Activated T-cell treated with anti-CD3 and anti-CD28 coated beads, Interleukin-2, amount 50 U/mL, for 1 hour (primary cell): Measurements from ENCODE around the gene CPEB1.
A peak's percentile ranks its signal among the peaks of the same experiment; 100 is the strongest.

Experiments
- DNase-seq: peaks from one replicate; pipeline ENCODE4 v3.0.0-alpha.2; 2020

Gene CPEB1

GRCh38 chr15:82647045-82647834 is at the start of gene CPEB1:
Gene CPEB1 (minus strand): TSS chr15:82647363. CDS start chr15:82628459, 18,904 bp downstream.
- peak; percentile 61 for DNase-seq

GRCh38 chr15:82692171-82692570 is 45.0 kb upstream of the CPEB1 start:
- DNase-seq = no peak

GRCh38 chr15:82689147-82689546 is 42.0 kb upstream of the CPEB1 start:
- DNase-seq = no peak

GRCh38 chr15:82688691-82689090 is 41.5 kb upstream of the CPEB1 start:
- DNase-seq = no peak

GRCh38 chr15:82681371-82681770 is 34.2 kb upstream of the CPEB1 start:
- no peak for DNase-seq

- peak; percentile 86 for DNase-seq
Measured at GRCh38 chr15:82680200-82681102, 33.3 kb upstream of the CPEB1 start.

- no peak for DNase-seq
Measured at GRCh38 chr15:82679626-82680199, 32.5 kb upstream of the CPEB1 start.

- DNase-seq = no peak
Measured at GRCh38 chr15:82677720-82678323, 30.7 kb upstream of the CPEB1 start.

GRCh38 chr15:82674873-82675272 is 27.7 kb upstream of the CPEB1 start:
- DNase-seq = no peak

GRCh38 chr15:82670699-82671098 is 23.5 kb upstream of the CPEB1 start:
- DNase-seq = no peak

GRCh38 chr15:82666606-82667005 is 19.4 kb upstream of the CPEB1 start:
- DNase-seq = no peak

GRCh38 chr15:82664021-82664420 is 16.9 kb upstream of the CPEB1 start:
- no peak for DNase-seq

- DNase-seq = peak; percentile 43
Measured at GRCh38 chr15:82663186-82663600, 16.0 kb upstream of the CPEB1 start.

- no peak for DNase-seq
Measured at GRCh38 chr15:82662641-82663040, 15.5 kb upstream of the CPEB1 start.

- DNase-seq = no peak
Measured at GRCh38 chr15:82660378-82660777, 13.2 kb upstream of the CPEB1 start.

GRCh38 chr15:82656641-82657266 is 9.6 kb upstream of the CPEB1 start:
- no peak for DNase-seq

GRCh38 chr15:82655606-82656005 is 8.4 kb upstream of the CPEB1 start:
- DNase-seq = no peak

GRCh38 chr15:82653483-82654168 is 6.5 kb upstream of the CPEB1 start:
- no peak for DNase-seq

GRCh38 chr15:82651708-82652107 is 4.5 kb upstream of the CPEB1 start:
- DNase-seq = no peak

GRCh38 chr15:82650046-82650670 is 3.0 kb upstream of the CPEB1 start:
- no peak for DNase-seq

- no peak for DNase-seq
Measured at GRCh38 chr15:82649226-82649999, 2.2 kb upstream of the CPEB1 start.
